HG03060 (cell line): ENCODE data around the gene OR2T1.
"Not testable (repeated sequence)": the region's sequence is repeated elsewhere in the genome, so short reads cannot be mapped to it uniquely, and the experiment has no call there.

ENCODE experiments used
- ATAC-seq: cut with Tn5 transposase; IDR thresholded peaks from one replicate; pipeline ENCODE4 v1.9.1; 2021; ENCODE audit warnings: low read depth, moderate number of reproducible peaks; ENCODE audit not compliant: unreplicated experiment

Gene OR2T1

DNA sequence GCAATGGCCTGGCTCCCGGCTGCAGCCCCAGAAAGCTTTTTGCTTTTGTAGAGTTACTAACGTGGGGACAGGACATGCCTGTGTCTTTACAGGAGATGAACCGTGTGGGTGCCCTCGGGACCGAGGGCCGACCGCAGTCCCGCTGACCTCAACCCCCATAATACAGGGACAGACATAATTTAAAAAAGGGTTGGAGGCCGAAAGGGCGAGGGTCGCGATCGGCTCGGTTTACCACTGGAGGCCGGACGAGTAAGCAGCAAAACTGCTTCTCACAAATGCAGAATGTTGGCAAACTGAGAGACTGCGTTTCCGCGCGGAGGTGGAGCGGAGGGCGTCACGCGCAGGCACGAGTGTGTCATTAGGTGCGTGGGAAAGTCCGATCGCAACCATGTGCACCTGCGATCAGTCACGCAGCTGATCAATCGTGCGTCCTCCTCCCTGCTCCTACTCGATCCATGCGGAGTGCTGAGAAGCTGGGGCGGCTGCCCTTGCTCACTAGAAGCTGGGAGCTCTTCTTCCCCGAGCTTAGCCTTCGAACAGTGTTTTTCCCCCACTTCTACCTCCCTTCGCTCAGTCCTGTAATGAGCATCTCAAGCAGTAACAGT lies 31.1 kb downstream of the OR2T1 start:
- not testable (repeated sequence) for ATAC-seq

DNA sequence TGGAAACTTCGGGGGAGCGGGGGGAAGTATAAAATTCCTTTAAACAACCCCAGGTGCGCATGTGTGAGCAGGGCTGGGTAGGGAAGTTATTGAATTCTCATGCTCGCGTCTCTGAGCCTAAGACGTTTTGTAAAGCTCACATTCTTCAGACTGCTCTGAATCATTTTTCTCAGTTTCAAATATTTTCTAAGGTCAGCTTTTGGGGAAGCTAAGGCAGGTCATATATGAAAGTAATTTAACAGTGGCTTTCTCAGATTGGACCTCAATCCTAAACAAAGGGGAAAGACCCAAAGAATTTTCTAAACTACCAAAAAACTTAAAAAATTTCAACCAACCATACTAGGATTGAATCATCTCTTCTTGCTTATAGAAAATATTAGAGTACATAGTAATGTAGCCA lies 32.1 kb downstream of the OR2T1 start:
- not testable (repeated sequence) for ATAC-seq

DNA sequence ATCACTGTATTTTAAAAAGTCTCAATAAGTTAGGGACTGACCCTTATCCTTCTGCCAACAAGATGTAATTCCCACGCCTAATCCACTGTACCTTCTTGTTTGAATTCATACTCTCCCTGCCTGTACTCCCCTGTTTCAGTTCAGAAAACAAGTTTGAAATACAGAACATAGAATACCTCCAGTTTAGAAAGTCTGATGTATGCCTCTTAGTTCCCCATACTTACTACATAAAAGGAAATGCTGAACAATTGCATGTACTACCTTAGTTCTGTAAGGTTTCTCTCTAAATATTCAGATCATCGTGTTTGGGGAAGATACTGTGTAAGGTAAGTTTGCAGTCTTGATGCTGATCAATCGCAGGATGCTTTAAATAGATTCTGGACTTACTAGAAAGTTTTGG lies 33.5 kb downstream of the OR2T1 start:
- not testable (repeated sequence) for ATAC-seq

DNA sequence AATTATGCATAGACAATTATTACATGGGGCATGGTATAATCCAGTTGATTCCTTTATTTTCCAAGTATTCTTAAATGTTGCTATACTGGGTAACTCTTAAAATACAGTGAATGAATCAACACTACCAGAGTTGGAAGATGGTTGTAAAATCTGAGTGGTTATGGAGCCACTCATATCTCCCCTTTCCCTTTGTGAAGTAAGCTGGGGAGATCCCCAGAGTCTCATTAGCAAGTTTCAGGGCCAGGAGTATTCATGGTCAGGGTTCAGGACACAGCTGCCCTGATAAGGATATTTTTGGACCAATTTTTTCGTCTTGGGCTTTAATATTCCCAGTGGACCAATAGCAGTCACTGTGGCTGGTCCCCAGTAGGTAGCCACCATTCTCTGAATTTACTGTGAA lies 35.8 kb downstream of the OR2T1 start:
- ATAC-seq = not testable (repeated sequence)

DNA sequence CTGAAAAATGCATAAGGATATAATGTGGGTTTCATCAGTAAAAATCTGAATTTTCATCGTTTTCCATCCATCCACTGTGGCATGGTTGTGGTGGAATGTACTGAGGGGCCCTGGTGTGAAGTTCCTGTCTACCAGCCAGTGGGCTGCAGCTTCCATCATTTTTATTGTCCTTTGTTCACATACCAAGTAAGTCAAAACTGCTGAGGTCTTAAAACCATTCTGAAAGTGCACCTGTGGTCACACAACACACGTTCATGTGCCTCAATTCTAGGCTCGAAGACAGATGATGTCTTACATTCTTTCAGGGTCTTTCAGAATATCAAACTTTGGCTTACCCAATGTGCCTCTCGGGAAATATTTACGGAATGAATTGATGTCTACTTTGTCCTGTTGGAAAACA lies 36.4 kb downstream of the OR2T1 start:
- ATAC-seq = not testable (repeated sequence)

DNA sequence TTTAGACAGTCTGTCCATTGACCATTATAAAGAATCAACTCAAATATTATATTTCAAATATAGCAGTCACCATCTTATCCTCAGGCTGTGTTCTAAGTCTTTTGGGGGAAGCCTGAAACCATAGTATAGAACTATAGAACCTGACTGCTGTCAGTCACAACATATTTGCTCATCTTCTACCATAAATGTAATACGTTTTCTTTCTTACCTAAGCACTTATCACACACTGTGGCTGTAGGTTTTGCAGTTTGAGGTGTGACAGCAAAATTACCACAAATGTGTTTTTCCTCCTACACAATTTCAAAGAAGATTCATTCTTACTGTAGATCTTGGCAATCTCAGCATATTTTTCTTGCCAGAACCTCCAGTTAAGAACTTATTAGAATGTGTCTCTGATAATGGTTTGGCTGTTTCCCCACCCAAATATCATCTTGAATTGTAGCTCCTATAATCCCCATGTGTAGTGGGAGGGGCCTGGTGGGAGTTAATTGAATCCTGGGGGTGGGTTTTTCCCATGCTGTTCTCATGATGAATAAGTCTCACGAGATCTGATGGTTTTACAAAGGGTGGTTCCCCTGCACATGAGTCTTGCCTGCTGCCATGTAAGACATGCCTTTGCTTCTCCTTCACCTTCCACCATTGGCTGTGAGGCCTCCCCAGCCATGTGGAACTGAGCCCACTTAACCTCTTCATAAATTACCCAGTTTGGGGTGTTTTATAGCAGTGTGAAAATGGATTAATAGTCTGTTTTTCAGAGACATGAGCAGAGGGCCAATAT lies 39.8 kb downstream of the OR2T1 start:
- ATAC-seq = not testable (repeated sequence)

DNA sequence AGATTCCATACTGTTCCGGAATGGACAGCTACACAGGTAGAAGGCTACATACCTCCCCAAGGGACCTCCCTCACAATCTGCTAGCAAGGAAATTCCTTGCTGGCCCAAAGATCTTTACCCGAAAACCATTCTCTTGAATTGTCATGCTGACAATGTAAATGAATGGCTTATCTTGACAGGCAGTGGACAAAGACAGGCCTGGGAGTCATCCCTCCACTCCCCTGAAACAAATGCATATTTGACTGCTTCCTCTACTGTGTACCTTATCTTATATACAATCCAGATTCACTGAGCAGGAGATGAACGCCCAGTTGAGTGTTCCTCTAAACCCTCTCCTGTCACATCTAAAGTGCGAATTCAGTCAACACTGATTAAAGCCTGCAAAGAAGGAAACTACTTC lies 41.8 kb downstream of the OR2T1 start:
- ATAC-seq = not testable (repeated sequence)

DNA sequence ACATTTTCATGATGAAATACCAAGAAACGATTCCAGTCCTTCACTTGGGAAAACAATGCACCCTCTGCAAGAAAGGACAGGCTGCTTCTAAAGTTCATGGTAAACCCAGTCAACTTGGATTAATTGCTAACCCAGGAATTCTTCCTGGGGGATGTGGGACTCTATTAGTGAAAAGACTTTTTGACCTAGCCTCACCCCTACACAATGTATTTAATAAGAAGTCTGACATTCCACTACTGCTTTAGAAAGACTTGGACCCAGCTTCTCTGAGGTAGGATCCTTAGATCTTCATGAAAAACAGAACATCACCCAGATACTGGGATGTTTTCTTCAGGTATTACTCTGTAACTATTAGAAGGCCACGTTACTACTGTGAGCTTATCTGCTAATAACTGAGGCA lies 42.6 kb downstream of the OR2T1 start, which contains the start of gene OR2T2:
Gene OR2T2 (plus strand): TSS at position 239 of the 400 bp plus-strand sequence. CDS start 7,161 bp downstream, outside the sequence.
- not testable (repeated sequence) for ATAC-seq

DNA sequence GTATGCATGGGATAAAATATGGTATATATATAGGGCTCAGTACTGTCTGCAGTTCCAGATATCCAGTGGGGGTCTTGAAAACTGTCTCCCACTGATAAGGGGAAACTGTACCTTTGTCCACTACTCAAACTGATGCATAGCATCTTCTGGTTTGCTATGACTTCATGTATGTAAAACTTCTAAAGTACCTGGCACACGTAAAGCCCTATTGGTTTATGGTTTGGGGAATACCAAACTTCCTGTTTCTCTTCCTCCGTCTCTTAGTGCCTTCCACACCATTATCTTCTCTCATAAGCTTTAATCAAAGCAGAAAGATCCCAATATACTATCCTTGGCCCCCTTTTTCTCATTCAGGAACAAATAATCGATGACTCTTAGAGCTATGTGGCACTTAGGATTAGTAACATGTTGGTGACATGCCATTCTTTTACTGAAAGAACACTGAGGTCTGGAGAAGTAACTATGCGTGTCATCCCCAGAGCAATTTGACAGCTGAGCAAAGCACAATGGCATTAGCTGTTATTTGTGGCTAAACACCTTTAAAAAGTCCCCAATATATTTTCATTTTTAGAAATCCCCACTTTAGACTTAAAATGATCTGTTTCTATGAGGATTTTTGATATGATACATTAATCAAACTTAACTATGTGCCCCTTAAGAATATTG lies 45.7 kb downstream of the OR2T1 start:
- peak; percentile 39 for ATAC-seq

DNA sequence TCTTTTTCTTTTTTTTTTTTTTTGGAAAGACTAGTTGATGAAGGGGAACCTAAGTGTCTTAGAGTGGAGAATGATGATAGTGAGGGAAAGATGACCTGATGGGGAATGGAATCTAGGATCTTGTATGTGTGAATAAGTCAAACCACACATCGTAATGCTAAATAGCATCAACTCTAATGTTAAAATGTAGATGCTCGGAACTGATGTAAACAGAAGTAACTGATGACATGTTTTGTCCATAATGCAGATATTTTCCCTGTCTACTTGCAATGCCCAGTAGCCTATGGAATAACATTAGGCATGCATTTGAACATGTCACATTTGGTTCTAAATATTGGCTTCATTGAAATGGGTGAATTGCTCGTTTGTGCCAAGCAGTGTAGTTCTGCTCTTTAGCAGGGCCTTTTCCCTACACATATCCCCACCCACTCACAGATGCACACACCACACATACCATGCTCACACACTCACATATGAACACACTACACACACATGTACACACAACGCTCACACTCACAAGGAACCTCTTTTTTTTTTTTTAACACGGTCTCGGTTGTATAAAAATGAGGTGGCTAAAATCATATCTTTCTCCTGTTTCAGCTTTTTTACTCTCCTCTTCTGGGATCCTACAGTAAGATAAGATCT lies 47.1 kb downstream of the OR2T1 start:
- ATAC-seq = peak; percentile 2

DNA sequence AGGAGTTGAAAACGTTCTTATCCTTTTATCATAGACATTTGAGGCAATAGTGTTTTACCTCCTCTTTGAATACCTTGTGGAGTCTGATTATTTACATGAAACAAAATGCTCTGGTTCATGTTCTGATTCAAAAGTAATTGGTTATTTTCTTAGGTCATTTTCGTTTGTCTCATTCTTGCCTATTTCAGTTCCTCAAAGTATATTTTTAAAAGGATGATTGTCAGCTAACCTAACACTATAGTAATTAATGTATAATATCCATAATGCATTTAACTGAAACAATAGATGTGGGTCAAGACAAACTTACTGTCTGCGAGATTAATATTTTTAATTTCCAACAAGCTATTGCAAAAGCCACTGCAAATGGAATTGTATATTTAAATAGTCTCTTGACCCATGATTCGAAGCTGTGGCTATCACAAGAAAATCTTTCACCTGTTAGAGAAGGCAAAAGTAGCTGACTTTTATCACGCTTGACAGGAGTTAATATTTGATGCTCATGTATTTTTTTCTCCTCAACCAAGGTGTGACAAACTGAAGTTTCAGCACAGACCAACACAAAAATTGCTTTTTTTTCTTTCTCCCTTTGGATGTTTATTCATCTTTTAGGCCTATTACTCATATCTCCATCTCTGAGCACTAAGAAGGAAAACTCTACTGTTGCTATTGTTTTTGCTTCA lies 47.8 kb downstream of the OR2T1 start:
- ATAC-seq = peak; percentile 54

DNA sequence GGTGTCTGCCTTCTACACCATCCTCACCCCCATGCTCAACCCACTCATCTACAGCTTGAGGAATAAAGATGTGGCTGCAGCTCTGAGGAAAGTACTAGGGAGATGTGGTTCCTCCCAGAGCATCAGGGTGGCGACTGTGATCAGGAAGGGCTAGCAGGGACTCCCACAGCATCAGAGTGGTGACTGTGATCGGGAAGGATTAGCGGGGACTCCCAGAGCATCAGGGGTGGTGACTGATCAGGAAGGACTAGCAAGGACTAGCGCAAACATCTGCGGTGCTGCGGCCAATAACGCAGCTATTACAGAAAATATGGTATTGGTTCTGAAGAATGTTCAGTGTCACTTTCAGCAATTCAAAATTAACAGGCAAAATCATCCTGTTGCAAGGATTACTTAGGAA lies 50.8 kb downstream of the OR2T1 start:
- ATAC-seq = not testable (repeated sequence)

DNA sequence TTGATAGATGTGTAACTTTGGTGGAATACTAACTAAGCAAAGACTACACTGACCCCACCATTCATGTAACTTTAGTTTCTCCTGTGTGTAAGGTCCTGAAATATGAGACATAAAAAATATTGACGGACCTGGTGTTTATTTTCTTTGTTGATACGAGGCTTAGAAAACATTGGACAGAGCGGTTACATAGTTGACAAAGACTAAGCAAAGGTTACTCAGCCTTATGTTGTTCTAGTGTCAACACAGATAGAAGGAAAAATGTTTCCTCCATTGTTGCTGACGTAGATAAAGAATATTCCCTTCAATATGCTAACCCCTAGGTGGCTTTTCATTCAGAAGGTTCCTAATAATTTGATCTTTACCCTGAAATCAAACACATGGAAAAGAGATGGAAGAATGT lies 52.2 kb downstream of the OR2T1 start:
- not testable (repeated sequence) for ATAC-seq

DNA sequence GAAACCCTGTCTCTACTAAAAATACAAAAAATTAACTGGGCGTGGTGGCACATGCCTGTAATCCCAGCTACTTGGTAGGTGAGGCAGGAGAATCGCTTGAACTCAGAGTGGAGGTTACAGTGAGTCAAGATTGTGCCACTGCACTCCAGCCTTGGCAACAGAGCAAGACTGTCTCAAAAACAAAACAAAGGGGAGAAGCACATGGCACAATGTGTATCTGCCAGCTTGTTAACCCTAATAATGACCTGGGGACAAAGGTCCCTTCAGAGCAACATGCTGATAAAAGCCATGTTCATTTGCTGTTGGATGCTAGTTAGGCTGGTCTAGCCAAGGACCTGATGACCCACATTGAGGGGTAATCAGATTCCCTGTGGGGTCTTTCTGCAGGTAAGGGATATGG lies 53.8 kb downstream of the OR2T1 start:
- not testable (repeated sequence) for ATAC-seq
